Fibroblast of lung (primary cell): ENCODE measurements around the gene HECW1. TPM values are rescaled to one million over a fixed set of nuclear protein-coding genes. Genes with fewer than 3 reads are reported as not detected.

Experiments
- DNase-seq, 2 donors: peaks; one replicate each; pipeline versions ENCODE4 v3.0.0 to v3.0.0-alpha.2; 2010; ENCODE audit warnings: low read depth in 2 of 2
- H2AFZ ChIP-seq: 2 replicates; pipeline ENCODE4 v1.5.1; 2012; ENCODE audit warnings: low read length, control low read depth, inconsistent platforms
- H3K27ac ChIP-seq: 2 replicates; pipeline ENCODE4 v1.5.1; 2011; ENCODE audit warnings: low read length, control low read depth; ENCODE audit not compliant: insufficient read depth
- H3K27me3 ChIP-seq: 2 replicates; pipeline ENCODE4 v1.5.1; 2011; ENCODE audit warnings: mild to moderate bottlenecking, low read length; ENCODE audit not compliant: control insufficient read depth, insufficient read depth
- H3K36me3 ChIP-seq: 2 replicates; pipeline ENCODE4 v1.5.1; 2011; ENCODE audit warnings: low read length; ENCODE audit not compliant: control insufficient read depth, insufficient read depth
- H3K4me1 ChIP-seq: 2 replicates; pipeline ENCODE4 v1.5.1; 2011; ENCODE audit warnings: low read length; ENCODE audit not compliant: control insufficient read depth, insufficient read depth; ENCODE audit errors: extremely low read depth
- H3K4me2 ChIP-seq: 2 replicates; pipeline ENCODE4 v1.5.1; 2011; ENCODE audit warnings: low read length, control low read depth; ENCODE audit not compliant: insufficient read depth; ENCODE audit errors: extremely low read depth
- H3K4me3 ChIP-seq, 4 experiments: fragments of 200-600 bp in 1 of 4; sonication (generic) in 1 of 4; replicated peaks in 1 of 4; 2 replicates each; pipeline ENCODE4 v1.5.1; 2011 to 2016; ENCODE audit warnings: low read length in 4 of 4, low read depth in 3 of 4, mild to moderate bottlenecking in 3 of 4, control low read depth in 2 of 4, inconsistent platforms in 1 of 4, mixed read lengths in 1 of 4; ENCODE audit not compliant: insufficient read depth in 1 of 4; ENCODE audit errors: control extremely low read depth in 1 of 4
- H3K79me2 ChIP-seq: 2 replicates; pipeline ENCODE4 v1.5.1; 2012; ENCODE audit warnings: mild to moderate bottlenecking, low read length, inconsistent platforms; ENCODE audit not compliant: control insufficient read depth, insufficient read depth
- H3K9ac ChIP-seq: 2 replicates; pipeline ENCODE4 v1.5.1; 2011; ENCODE audit warnings: mild to moderate bottlenecking, low read length, control low read depth; ENCODE audit not compliant: insufficient read depth
- H3K9me3 ChIP-seq: 2 replicates; pipeline ENCODE4 v1.5.1; 2012; ENCODE audit warnings: low read depth, low read length; ENCODE audit not compliant: control insufficient read depth, insufficient read depth
- H4K20me1 ChIP-seq: 2 replicates; pipeline ENCODE4 v1.5.1; 2011; ENCODE audit warnings: low read length; ENCODE audit not compliant: control insufficient read depth, insufficient read depth; ENCODE audit errors: extremely low read depth
- CTCF ChIP-seq, 2 donors: IDR thresholded peaks in 1 of 2; conservative IDR thresholded peaks in 1 of 2; 1 replicate in 1 of 2; 2 replicates in 1 of 2; pipeline ENCODE4 v1.5.1; 2011 to 2012; ENCODE audit warnings: low read length in 2 of 2, control low read depth in 1 of 2, inconsistent platforms in 1 of 2, low read depth in 1 of 2, mild to moderate bottlenecking in 1 of 2
- EZH2 ChIP-seq: IDR thresholded peaks from 2 replicates; pipeline ENCODE4 v1.5.1; 2012; ENCODE audit warnings: low read length, control low read depth, mild to moderate bottlenecking; ENCODE audit errors: missing control alignments
- polyA plus RNA-seq, 2 donors: library from polyadenylated mRNA; depleted of rRNA in 1 of 2; stranded (reverse) in 1 of 2; unstranded in 1 of 2; fragments of >200 nt; gene quantifications; 2 replicates each; pipeline ENCODE4 v1.2.1, GENCODE V29; 2011 to 2012; ENCODE audit warnings: missing spikeins in 1 of 2
- total RNA-seq: library from RNA; depleted of rRNA; stranded (reverse); fragments of >200 nt; gene quantifications from 2 replicates; pipeline ENCODE4 v1.2.1, GENCODE V29; 2014

Gene HECW1
- total and polyA plus RNA-seq, 2 donors (not counting 1 experiment from before 2014, with no cell fraction given), result 1.1 to 6.1 TPM

DNA sequence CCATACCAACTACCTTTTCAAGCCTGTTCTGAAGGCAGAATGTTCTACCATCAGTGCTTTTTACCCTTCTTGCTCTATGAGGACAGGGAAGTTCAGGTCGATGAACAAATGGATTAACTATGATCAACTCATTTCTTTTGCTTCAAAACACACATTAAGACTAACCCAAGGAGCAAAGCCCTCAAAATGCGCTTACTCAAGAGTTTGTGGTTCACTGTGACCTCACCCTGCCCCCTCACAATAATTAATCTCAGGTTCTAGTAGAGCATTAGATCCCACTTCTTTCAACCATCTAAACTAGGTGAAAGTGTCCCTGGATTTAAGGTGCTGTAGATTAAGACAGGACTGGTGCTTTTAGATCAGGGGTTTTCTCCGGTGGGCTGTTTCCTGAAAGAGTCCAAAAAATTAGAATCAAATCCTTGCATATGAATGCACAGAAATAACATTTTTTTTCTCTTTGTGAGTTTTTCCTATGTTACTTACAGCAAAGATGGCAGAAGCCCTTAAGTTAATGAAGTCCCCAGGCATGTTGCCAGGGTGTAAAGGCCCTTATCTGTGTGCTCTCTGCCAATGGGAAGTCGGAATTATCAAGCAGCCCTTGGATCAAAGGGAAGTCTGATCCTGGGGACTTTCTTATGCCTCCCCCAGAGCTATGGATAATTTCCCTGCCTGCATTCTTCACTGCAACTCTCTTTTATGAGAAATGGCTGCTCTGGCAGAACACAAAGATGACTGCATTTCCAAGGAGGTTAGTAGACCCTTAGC is 264.9 kb downstream of the HECW1 start:
- Histone ChIP-seq H3K27ac (no peak overlapping the region), H3K36me3 (no peaks in the 10 kb centered on the region), H3K27me3 (no peaks in the 10 kb centered on the region), H2AFZ (no peak overlapping the region), H3K4me3 (no peak overlapping the region), H3K4me2 (no peak overlapping the region), H3K9me3 (no peaks in the 10 kb centered on the region), H4K20me1 (no peaks in the 10 kb centered on the region), H3K9ac (no peak overlapping the region), H3K4me1 (no peaks in the 10 kb centered on the region), H3K79me2 (no peaks in the 10 kb centered on the region)
- peak in 1 of 2 donors; percentile 76 for DNase-seq
- TF ChIP-seq EZH2 (no peak), CTCF (conservative IDR thresholded peaks at IDR 0.05 in 1 of 2, IDR thresholded peaks at IDR 0.05 in 1 of 2; ENCODE audit: low read depth in 1 of 2, low read length in 2 of 2) (no peak)

- Histone ChIP-seq H3K36me3 (no peaks in the 10 kb centered on the region), H4K20me1 (no peaks in the 10 kb centered on the region), H3K9ac (no peak overlapping the region), H3K4me3 (no peak overlapping the region), H2AFZ (no peak overlapping the region), H3K27ac (no peak overlapping the region), H3K4me2 (no peak overlapping the region), H3K9me3 (no peaks in the 10 kb centered on the region), H3K4me1 (no peaks in the 10 kb centered on the region), H3K27me3 (no peaks in the 10 kb centered on the region), H3K79me2 (no peaks in the 10 kb centered on the region)
- DNase-seq, result no peak
- no peak for TF ChIP-seq CTCF (conservative IDR thresholded peaks at IDR 0.05 in 1 of 2, IDR thresholded peaks at IDR 0.05 in 1 of 2; ENCODE audit: low read depth in 1 of 2, low read length in 2 of 2)
- no peak for TF ChIP-seq EZH2
Observed at GRCh38 chr7:43379210-43379609, 266.8 kb downstream of the HECW1 start.

GRCh38 chr7:43384616-43385308 is 272.3 kb downstream of the HECW1 start:
- no peaks in the 10 kb centered on the region for H3K36me3 ChIP-seq
- no peak overlapping the region for H3K4me2 ChIP-seq
- peak in 1 of 2 donors; percentile 20 for DNase-seq
- H3K79me2 ChIP-seq, result no peaks in the 10 kb centered on the region
- H3K27ac ChIP-seq, result no peak overlapping the region
- no peak for TF ChIP-seq EZH2
- no peak for TF ChIP-seq CTCF (conservative IDR thresholded peaks at IDR 0.05 in 1 of 2, IDR thresholded peaks at IDR 0.05 in 1 of 2; ENCODE audit: low read depth in 1 of 2, low read length in 2 of 2)
- no peaks in the 10 kb centered on the region for H3K4me1 ChIP-seq
- no peak overlapping the region for H3K4me3 ChIP-seq
- H3K9me3 ChIP-seq, result no peaks in the 10 kb centered on the region
- no peak overlapping the region for H3K9ac ChIP-seq
- no peaks in the 10 kb centered on the region for H3K27me3 ChIP-seq
- no peaks in the 10 kb centered on the region for H4K20me1 ChIP-seq
- no peak overlapping the region for H2AFZ ChIP-seq
